ENCODE results near the gene SASH3. TPM values are rescaled to one million over a fixed set of nuclear protein-coding genes. Genes with fewer than 3 reads are reported as not detected.
"Not testable (repeated sequence)": the region's sequence is repeated elsewhere in the genome, so short reads cannot be mapped to it uniquely, and the experiment has no call there.

SASH3 gene
- total RNA-seq, 1 donor from 2014 or later, result 74.9 TPM

- Histone ChIP-seq H3K27me3 (ENCODE audit: low read depth) (no peaks in the 10 kb centered on the region), H3K27ac (no peak overlapping the region), H3K36me3 (no peaks in the 10 kb centered on the region), H3K4me3 (no peak overlapping the region), H3K4me1 (no peaks in the 10 kb centered on the region), H3K9me3 (no peaks in the 10 kb centered on the region)
- ATAC-seq (peak in 1 of 2 donors; percentile 18), DNase-seq (no peak)
- TF ChIP-seq CTCF (IDR thresholded peaks at IDR 0.05), result no peak
- intact Hi-C loops (cut with DNase I), result no loop called here
Measured at GRCh38 chrX:129737916-129738315, 41.8 kb upstream of the SASH3 start.

GRCh38 chrX:129738466-129739308 lies 41.1 kb upstream of the SASH3 start, which contains the start of gene XPNPEP2:
XPNPEP2 (plus strand) TSS chrX:129738979; CDS start chrX:129739214, 235 bp downstream.
- H3K36me3 ChIP-seq, result no peaks in the 10 kb centered on the region
- ATAC-seq, result peak in 1 of 2 donors; percentile 16
- no peaks in the 10 kb centered on the region for H3K27me3 ChIP-seq (ENCODE audit: low read depth)
- H3K4me3 ChIP-seq, result no peak within 1 kb of the TSS
- intact Hi-C loops (cut with DNase I), result no loop called here
- TF ChIP-seq CTCF (IDR thresholded peaks at IDR 0.05), result no peak
- H3K27ac ChIP-seq, result no peak within 1 kb of the TSS
- no peaks in the 10 kb centered on the region for H3K4me1 ChIP-seq
- H3K9me3 ChIP-seq, result no peaks in the 10 kb centered on the region
- DNase-seq, result no peak

- no peak for ATAC-seq
- no peaks in the 10 kb centered on the region for H3K36me3 ChIP-seq
Measured at GRCh38 chrX:129739578-129739977, 40.2 kb upstream of the SASH3 start.

GRCh38 chrX:129741880-129742758 lies 37.6 kb upstream of the SASH3 start:
- no peak for TF ChIP-seq CTCF (IDR thresholded peaks at IDR 0.05)
- H3K4me1 ChIP-seq, result no peaks in the 10 kb centered on the region
- H3K36me3 ChIP-seq, result no peaks in the 10 kb centered on the region
- no peaks in the 10 kb centered on the region for H3K27me3 ChIP-seq (ENCODE audit: low read depth)
- DNase-seq (no peak), ATAC-seq (no peak)
- H3K27ac ChIP-seq, result no peak overlapping the region
- intact Hi-C loops (cut with DNase I), result no loop called here
- H3K4me3 ChIP-seq, result no peak overlapping the region
- no peaks in the 10 kb centered on the region for H3K9me3 ChIP-seq

More at GRCh38 chrX:129739578-129739977, 40.2 kb upstream of the SASH3 start:
- no peak overlapping the region for H3K27ac ChIP-seq
- H3K4me3 ChIP-seq, result no peak overlapping the region
- H3K4me1 ChIP-seq, result no peaks in the 10 kb centered on the region
- no peak for DNase-seq
- H3K27me3 ChIP-seq (ENCODE audit: low read depth), result no peaks in the 10 kb centered on the region
- TF ChIP-seq CTCF (IDR thresholded peaks at IDR 0.05), result no peak
- H3K9me3 ChIP-seq, result no peaks in the 10 kb centered on the region
- intact Hi-C loops (cut with DNase I), result no loop called here

- DNase-seq; H3K36me3 ChIP-seq; H3K27me3 ChIP-seq (ENCODE audit: low read depth); intact Hi-C loops (cut with DNase I); ATAC-seq; H3K9me3 ChIP-seq; H3K4me1 ChIP-seq; H3K4me3 ChIP-seq; H3K27ac ChIP-seq: not testable (repeated sequence)
Measured at GRCh38 chrX:129742759-129743152, 37.0 kb upstream of the SASH3 start.
